Activated naive CD8-positive, alpha-beta T cell treated with anti-CD3 and anti-CD28 coated beads, Interleukin-2, amount 50 U/mL, for 24 hours (primary cell): ENCODE measurements around the gene PCBP3.

ENCODE experiments used
- ATAC-seq: fragments of 150-1000 bp; cut with Tn5 transposase; one replicate; pipeline ENCODE4 v1.10.0; 2021
- DNase-seq: peaks from one replicate; pipeline ENCODE4 v3.0.0; 2021
- H3K27ac Mint-ChIP-seq: one replicate; pipeline ENCODE4 v1.8.0; 2021; ENCODE audit warnings: mild to moderate bottlenecking, mixed read lengths
- H3K27me3 Mint-ChIP-seq: one replicate; pipeline ENCODE4 v1.8.0; 2021; ENCODE audit warnings: mixed read lengths
- H3K36me3 Mint-ChIP-seq: one replicate; pipeline ENCODE4 v1.8.0; 2021; ENCODE audit warnings: low read depth, mixed read lengths
- H3K4me1 Mint-ChIP-seq: one replicate; pipeline ENCODE4 v1.8.0; 2021; ENCODE audit warnings: mixed read lengths
- H3K4me3 Mint-ChIP-seq: one replicate; pipeline ENCODE4 v1.8.0; 2021; ENCODE audit warnings: mild to moderate bottlenecking, moderate library complexity, mixed read lengths
- H3K9me3 Mint-ChIP-seq: one replicate; pipeline ENCODE4 v1.8.0; 2021; ENCODE audit warnings: mixed read lengths

Gene PCBP3

DNA sequence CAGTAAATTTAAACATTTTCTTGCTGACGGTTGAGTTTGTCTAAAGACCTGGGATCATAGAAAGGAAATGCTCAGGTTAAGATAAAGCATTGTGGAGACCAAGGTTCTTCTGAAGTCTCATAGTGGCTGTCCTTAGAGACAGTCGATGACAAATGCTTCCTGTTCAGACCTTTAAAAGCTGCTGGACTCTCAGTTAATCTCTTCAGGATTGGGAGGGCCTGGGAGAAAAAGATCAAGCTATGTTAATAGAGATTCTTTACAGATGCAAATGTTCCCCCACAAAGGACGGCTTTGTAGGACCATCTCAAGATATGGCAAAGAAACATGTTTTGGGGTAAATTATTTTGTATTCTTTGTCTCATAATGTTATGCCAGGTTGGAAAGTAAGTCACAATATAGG, 213.4 kb downstream of the PCBP3 start:
- no peaks in the 10 kb centered on the region for H3K36me3 Mint-ChIP-seq
- no peak overlapping the region for H3K4me3 Mint-ChIP-seq
- DNase-seq, result no peak
- no peak for ATAC-seq
- no peak overlapping the region for H3K27ac Mint-ChIP-seq
- H3K9me3 Mint-ChIP-seq, result no peaks in the 10 kb centered on the region
- H3K27me3 Mint-ChIP-seq, result peaks cover 7% of the 10 kb centered on the region
- H3K4me1 Mint-ChIP-seq, result peaks cover 3% of the 10 kb centered on the region

DNA sequence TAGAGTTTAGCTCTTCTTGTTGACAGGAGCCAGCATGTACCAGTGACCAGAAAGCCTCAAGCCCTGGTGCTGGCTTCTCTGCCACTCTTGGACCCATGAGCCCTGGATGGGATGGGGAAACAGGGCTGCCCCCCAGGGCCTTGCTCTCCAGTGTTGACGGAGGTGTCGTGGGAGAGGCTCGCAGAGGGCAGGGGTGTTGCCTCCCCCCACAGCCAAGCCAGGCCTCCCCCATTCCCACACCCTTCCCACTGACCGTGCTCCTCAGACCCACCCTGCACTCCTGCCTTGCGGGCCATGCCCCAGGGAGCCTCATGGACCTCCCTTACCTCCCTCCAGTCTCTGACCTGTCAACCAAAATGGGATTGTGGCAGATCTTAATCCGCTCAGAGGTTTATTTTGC, 214.2 kb downstream of the PCBP3 start:
- DNase-seq, result no peak
- Mint-ChIP-seq H3K9me3 (no peaks in the 10 kb centered on the region), H3K4me3 (no peak overlapping the region), H3K27me3 (peaks cover 7% of the 10 kb centered on the region), H3K27ac (no peak overlapping the region), H3K36me3 (no peaks in the 10 kb centered on the region), H3K4me1 (peaks cover 3% of the 10 kb centered on the region)
- no peak for ATAC-seq

DNA sequence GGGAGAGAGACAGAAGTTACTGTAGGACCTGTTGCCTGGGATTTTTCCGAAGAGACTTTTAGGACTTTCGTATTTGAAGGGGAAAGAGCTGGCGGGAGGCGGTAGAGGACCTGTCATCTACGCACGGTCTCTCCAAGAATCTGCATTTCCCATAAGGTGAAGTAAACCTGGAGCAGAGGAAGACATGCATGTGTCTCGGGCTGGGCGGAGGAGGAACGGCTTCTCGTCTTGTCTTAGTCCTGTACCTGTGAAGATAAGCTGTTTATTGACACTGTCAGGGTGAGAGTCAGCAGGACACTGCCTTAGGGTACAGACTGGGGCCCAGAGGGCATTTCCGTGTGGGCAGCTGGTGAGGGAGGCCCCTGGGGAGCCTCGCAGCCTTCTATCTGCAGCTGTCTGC, 214.7 kb downstream of the PCBP3 start:
- peaks cover 3% of the 10 kb centered on the region for H3K4me1 Mint-ChIP-seq
- H3K27me3 Mint-ChIP-seq, result peaks cover 7% of the 10 kb centered on the region
- no peak for DNase-seq
- H3K4me3 Mint-ChIP-seq, result no peak overlapping the region
- no peaks in the 10 kb centered on the region for H3K9me3 Mint-ChIP-seq
- H3K36me3 Mint-ChIP-seq, result no peaks in the 10 kb centered on the region
- no peak overlapping the region for H3K27ac Mint-ChIP-seq
- no peak for ATAC-seq

DNA sequence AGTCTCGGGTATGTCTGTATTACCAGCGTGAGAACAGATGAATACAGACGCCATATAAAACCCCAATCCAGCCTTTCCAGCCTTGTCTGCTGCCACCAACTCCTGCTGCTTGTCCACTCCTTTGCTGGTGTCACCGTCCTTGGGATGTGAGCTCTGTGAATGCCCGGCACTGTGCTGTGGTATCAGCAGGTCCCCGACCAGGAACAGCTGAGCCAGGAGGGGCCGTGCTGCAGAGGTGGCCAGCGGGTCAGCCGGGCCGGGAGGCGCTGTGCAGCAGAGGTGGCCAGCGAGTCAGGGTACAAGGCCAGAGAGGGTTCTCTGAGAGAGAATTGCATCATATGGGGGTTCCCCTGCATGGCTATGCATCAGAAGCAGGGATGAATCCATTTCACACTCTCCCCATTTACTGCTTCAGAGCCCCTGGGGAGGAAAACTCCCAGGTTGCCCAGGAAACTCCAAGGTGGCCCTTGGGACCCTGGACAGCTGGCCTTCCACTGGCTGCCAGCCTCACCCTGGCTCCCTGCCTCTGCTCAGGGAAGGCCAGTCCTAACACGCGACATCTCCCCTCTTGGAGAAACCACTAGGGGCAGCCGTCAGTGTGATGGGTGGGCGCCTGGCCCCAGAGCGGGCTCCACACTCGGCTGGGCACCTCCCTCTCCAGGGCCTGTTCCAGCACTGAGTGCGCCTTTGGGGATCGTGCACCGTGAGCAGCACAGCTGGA, 215.7 kb downstream of the PCBP3 start:
- ATAC-seq (no peak), DNase-seq (no peak)
- Mint-ChIP-seq H3K4me3 (no peak overlapping the region), H3K27ac (no peak overlapping the region), H3K27me3 (peaks cover 4% of the 10 kb centered on the region), H3K36me3 (no peaks in the 10 kb centered on the region), H3K4me1 (peaks cover 3% of the 10 kb centered on the region), H3K9me3 (no peaks in the 10 kb centered on the region)

DNA sequence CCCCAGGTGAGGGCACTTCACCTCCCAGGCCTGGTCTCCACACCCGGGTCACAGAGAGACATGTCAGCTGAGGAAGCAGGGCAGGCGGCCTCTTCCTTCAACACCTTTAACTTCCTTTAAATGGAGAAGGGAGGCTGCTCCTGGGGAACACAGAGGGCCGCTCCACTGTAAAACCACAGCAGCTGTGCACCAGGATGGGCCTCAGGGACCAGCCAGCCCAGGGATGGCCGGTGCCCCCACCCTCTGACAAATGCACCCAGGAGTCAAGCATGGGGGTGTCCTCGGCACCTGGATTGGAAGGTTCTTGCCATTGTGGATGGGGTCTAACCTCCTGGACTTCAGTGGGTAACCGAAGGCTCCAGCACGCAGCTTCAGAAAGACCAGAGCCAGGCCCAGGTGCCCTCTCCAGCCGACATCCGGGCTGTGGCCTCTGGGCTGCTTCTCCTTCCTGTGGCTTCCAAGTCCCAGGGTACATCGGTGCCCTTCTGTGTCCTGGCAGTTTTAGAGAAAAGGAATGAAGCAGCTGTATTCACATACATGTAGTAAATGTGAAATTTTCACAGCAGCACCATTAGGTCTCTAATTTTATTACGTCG, 216.3 kb downstream of the PCBP3 start:
- no peak overlapping the region for H3K4me3 Mint-ChIP-seq
- H3K27me3 Mint-ChIP-seq, result no peaks in the 10 kb centered on the region
- peaks cover 3% of the 10 kb centered on the region for H3K4me1 Mint-ChIP-seq
- no peaks in the 10 kb centered on the region for H3K36me3 Mint-ChIP-seq
- no peak for ATAC-seq
- no peak for DNase-seq
- H3K9me3 Mint-ChIP-seq, result no peaks in the 10 kb centered on the region
- H3K27ac Mint-ChIP-seq, result no peak overlapping the region

DNA sequence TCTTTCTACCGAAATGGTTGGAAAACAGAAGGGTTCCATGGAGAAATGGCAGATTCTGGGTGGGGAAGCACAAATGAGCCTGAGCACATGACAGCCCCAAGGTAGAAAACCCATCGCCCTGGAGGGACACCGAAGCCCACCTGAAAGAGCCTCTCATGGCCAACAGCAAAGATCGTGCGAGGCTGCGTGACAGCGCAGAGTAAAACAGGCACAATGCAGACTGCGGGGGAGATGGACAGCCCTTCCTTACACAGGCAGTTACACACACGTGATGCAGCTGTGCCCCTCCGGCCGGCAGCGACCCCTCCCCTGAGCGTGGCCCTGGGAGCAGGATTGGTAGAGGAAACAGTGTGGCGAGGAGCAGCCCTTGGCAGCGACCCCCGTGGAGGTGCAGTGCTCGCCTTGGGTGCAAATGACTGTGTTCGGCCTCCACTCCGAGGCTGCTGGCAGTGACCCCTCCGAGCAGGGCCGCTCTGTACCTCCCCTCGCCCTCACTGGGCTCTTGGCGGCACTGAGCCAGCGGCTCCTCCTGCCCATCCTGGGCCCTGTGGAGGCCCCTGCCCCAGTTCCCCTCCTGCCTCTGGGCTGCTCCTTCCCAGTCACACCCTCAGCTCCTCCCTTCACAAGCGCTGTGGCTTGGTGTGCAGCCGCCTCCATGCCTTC, 217.1 kb downstream of the PCBP3 start:
- no peaks in the 10 kb centered on the region for H3K27me3 Mint-ChIP-seq

DNA sequence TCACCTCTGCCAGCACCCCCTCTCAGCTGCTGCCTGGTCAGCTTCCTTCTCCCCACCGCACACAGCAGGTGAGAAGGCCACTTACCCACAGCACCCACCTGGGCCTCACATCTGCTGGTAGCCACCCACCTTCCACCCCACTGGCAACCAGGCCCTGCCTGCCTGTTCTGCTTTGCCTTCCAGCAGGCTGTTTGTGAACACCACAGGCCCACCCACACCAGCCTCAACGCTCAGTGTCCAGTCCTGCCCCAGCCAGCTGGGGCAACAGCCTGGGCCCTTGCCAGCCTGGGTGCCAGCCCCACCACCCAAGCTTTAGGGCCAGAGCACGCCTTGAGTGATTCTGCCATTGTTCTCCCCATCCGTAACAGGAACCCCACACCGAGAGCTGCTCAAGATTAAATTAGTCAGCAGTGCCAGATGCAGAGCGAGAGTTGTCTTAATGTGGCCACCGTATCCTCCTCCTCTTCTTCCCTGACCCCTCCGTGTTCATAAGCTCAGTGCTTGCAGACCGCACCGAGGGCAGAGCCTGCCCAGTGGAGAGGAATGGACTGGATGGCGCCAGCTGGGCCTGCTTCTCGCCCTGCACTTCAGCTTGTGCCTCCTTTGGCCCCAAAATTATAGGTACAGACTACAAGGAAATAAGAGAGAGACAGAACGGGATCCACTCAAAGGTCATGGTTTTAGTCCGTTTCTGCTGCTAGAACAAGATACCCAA, 217.8 kb downstream of the PCBP3 start:
- ATAC-seq (peak; percentile 5), DNase-seq (no peak)
- Mint-ChIP-seq H3K36me3 (no peaks in the 10 kb centered on the region), H3K27me3 (no peaks in the 10 kb centered on the region), H3K4me3 (no peak overlapping the region), H3K9me3 (no peaks in the 10 kb centered on the region), H3K4me1 (peaks cover 3% of the 10 kb centered on the region), H3K27ac (no peak overlapping the region)

More for the DNA sequence above, 217.1 kb downstream of the PCBP3 start:
- Mint-ChIP-seq H3K4me3 (no peak overlapping the region), H3K9me3 (no peaks in the 10 kb centered on the region), H3K4me1 (peaks cover 3% of the 10 kb centered on the region), H3K36me3 (no peaks in the 10 kb centered on the region), H3K27ac (no peak overlapping the region)
- ATAC-seq (no peak), DNase-seq (no peak)

DNA sequence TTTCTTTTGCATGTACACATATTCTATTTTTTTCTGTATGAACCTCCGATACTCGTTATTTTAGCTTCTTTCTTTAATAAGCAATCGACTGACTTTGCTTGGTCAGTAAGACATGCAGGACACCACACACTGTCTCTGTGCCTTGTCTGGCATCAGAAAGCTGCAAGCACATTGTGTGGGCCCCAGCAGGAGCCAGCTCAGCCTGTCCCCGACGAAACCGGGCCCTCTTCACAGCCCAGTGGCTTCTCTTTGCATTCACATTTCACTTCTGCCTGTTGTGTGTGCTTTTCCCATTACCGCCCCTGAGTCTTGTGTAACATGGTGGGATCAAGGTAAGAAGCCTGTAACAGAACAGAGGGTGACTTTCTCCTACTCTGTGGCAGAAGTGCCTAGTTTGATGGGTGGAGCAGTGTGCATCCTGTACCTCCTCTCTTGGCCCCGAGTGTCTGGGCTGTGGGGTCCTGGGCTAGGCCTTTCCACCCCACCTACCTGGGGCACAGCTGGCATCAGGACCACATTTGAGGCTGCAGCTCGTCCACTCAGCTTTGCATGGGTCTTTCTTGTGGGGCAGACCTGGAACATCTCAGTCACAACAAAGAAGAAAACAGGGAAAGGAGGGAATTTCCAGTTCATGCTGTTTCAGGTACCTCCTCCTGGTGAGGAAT, 219.2 kb downstream of the PCBP3 start:
- no peak for ATAC-seq
- no peaks in the 10 kb centered on the region for H3K9me3 Mint-ChIP-seq
- H3K27me3 Mint-ChIP-seq, result no peaks in the 10 kb centered on the region
- H3K4me1 Mint-ChIP-seq, result peaks cover 3% of the 10 kb centered on the region
- H3K4me3 Mint-ChIP-seq, result no peak overlapping the region
- DNase-seq, result no peak
- no peak overlapping the region for H3K27ac Mint-ChIP-seq
- H3K36me3 Mint-ChIP-seq, result no peaks in the 10 kb centered on the region

DNA sequence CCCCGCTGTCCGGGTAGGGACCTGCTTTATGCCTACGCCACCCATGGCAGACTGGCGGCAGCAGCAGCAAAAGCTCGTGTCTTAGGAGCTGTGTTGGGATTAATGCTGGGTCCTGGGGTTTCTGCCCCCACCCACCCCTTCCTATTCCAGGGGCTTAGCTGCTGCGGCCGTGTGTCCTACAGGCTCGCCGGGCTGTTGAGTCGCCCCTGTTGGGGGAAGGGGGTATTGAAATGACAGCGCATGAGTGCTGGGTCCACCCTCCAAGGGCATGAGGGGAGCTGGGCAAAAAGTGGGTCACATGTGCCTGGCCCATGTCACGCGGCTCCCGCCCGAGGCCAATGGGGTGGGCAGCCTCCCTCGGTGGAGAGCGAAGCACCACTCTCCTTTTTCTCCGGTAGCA, 219.7 kb downstream of the PCBP3 start:
- no peaks in the 10 kb centered on the region for H3K27me3 Mint-ChIP-seq

DNA sequence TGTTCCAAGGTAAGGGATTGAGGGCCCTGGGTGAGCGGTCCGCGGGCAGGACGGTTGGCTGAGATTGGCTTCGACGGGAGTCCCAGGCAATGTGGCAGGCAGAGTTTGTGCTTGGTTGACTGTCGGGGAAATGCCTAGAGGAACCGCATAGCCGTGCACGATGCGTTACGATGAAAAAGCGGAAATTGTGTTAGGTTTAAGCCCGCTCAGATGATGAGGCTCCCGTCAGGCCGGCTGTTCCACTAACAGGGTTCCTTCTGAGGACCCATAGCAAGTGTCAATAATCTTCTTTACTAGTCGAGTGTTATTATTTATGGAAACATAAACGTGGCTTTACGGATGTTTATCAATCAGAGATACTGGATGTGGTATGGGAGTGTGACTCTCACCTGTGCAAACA, 220.2 kb downstream of the PCBP3 start:
- no peaks in the 10 kb centered on the region for H3K27me3 Mint-ChIP-seq
- DNase-seq, result no peak
- no peak overlapping the region for H3K27ac Mint-ChIP-seq
- no peak overlapping the region for H3K4me3 Mint-ChIP-seq
- no peak for ATAC-seq
- no peaks in the 10 kb centered on the region for H3K36me3 Mint-ChIP-seq
- no peaks in the 10 kb centered on the region for H3K9me3 Mint-ChIP-seq
- H3K4me1 Mint-ChIP-seq, result peaks cover 3% of the 10 kb centered on the region

More for the DNA sequence above, 219.7 kb downstream of the PCBP3 start:
- no peak overlapping the region for H3K4me3 Mint-ChIP-seq
- no peak overlapping the region for H3K27ac Mint-ChIP-seq
- peaks cover 3% of the 10 kb centered on the region for H3K4me1 Mint-ChIP-seq
- no peaks in the 10 kb centered on the region for H3K36me3 Mint-ChIP-seq
- H3K9me3 Mint-ChIP-seq, result no peaks in the 10 kb centered on the region
- ATAC-seq (no peak), DNase-seq (no peak)

DNA sequence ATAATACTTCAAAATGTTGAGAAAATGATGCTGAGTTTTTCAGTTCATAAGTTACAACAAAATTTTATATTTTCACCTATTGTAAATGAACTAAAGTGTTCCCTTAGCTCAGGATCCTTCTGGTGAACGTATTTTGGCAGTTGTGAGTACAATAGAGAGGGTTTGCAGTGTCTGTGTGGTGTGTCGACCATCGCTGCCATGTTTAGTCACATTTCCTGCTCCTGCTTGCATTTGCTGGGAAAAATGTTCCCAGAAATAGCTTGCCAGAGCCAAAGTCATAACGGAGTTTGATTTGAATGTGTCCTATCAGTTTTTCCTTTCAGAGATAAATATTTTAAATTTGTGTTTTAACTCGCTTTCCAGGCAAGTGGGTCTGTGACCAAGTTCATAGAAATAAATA, 220.9 kb downstream of the PCBP3 start:
- peaks cover 3% of the 10 kb centered on the region for H3K4me1 Mint-ChIP-seq

DNA sequence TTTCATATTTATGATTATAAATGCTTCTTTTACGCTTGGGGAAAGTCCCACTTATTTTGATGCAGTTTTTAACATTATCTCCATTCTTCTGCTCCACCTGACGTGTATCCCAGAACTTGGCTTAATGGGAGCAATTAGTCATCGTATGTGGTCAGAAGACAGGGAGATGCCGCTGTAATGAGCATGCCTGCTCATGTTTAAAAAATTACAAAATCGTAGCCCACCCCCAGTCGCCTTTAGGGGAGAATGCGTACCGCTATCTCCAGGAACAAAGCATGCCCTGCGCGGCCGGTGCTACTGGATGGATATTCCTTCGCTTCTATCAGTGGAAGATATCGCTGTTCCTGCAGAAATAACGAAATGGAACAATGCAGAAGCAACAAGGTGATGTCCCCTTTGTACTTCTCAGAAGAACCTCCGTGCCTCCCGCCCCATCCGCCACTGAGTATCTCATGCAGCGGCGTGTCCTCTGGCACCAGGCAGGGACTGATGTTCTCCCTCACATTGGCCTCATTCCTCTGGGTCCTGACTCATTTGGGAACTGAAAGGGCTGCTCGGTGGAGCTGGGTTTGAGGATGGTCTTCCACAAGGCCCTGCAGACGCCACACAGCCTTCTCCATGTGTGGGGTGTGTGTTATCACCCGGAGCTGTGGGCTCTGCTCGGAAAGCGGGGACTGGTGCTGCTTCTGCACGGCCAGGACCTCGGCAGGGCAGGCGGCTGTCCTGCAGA, 221.7 kb downstream of the PCBP3 start:
- DNase-seq, result no peak
- ATAC-seq, result no peak
- Mint-ChIP-seq H3K27ac (no peak overlapping the region), H3K36me3 (no peaks in the 10 kb centered on the region), H3K4me3 (no peak overlapping the region), H3K27me3 (no peaks in the 10 kb centered on the region), H3K9me3 (no peaks in the 10 kb centered on the region), H3K4me1 (peaks cover 3% of the 10 kb centered on the region)

More for the DNA sequence above, 220.9 kb downstream of the PCBP3 start:
- no peak for DNase-seq
- no peak overlapping the region for H3K27ac Mint-ChIP-seq
- H3K27me3 Mint-ChIP-seq, result no peaks in the 10 kb centered on the region
- no peaks in the 10 kb centered on the region for H3K36me3 Mint-ChIP-seq
- H3K9me3 Mint-ChIP-seq, result no peaks in the 10 kb centered on the region
- H3K4me3 Mint-ChIP-seq, result no peak overlapping the region
- ATAC-seq, result no peak

DNA sequence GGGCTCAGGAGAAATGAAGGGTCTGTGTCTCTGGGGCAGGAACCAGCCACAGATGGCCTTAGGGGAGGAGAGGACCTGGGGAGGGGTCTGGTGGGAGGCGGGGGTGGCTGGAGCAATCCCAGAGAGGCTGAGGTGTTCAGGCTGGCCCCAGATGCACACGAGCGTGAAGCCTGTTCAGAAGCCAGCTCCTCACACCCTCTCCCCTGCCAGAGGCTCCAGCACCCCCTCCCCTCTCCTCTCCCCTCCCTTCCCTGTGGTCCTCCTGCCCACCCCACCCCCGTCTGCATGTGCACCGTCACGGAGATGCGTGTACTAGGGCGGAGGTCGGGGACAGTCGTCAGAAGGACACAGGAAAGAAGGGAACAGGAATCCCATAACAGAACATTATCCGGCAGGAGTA, 223.0 kb downstream of the PCBP3 start:
- Mint-ChIP-seq H3K27me3 (no peaks in the 10 kb centered on the region), H3K27ac (no peak overlapping the region), H3K4me3 (no peak overlapping the region)

More for the DNA sequence above, 223.0 kb downstream of the PCBP3 start:
- DNase-seq (no peak), ATAC-seq (no peak)
- Mint-ChIP-seq H3K9me3 (no peaks in the 10 kb centered on the region), H3K4me1 (peaks cover under 1% of the 10 kb centered on the region), H3K36me3 (no peaks in the 10 kb centered on the region)
